ENCODE data around the gene XCR1. TPM values are rescaled to one million over a fixed set of nuclear protein-coding genes. Genes with fewer than 3 reads are reported as not detected.

XCR1 gene
- total and polyA plus RNA-seq, 2 experiments from 2014 or later = 0.27 to 0.30 TPM

DNA sequence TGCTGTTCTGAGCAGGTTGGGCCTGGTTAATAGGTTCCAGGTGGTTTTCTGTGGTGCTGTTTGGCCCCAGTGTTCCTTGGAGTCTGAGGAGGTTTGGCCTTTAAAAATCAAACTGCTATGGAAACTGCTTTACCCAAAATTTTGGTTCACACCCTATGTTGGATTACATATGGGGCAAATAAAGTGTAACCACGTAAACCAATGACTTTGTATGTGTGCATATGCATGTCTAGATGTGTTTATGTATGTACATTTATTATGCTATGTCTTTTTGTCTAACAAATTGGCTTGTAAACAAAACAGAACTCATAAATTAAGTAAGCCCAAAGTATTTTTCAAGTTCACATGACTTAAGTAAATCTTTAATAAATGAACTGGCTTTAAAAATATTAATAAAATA is 8.9 kb upstream of the XCR1 start:
- Histone ChIP-seq H3K27me3 (no peaks in the 10 kb centered on the region), H2AFZ (no peak overlapping the region), H3K36me3 (replicated peaks; ENCODE audit: insufficient read depth, low read depth) (no peaks in the 10 kb centered on the region), H3K79me2 (no peaks in the 10 kb centered on the region), H3K4me1 (ENCODE audit: insufficient read depth) (no peaks in the 10 kb centered on the region), H3K4me3 (no peak overlapping the region), H3K9me2 (replicated peaks; ENCODE audit: insufficient read depth) (no peaks in the 10 kb centered on the region), H4K20me1 (ENCODE audit: insufficient read depth, poor library complexity, severe bottlenecking) (no peaks in the 10 kb centered on the region), H3K9me3 (ENCODE audit: low read depth) (no peaks in the 10 kb centered on the region), H3K27ac (no peak overlapping the region), H3K4me2 (no peak overlapping the region)
- no peak for DNase-seq (ENCODE audit: low spot score)
- 86% methylated on average over 1 of the region's 1 CpG for WGBS (ENCODE audit: low lambda C conversion rate, missing lambda C conversion rate)
- TF ChIP-seq EZH2phosphoT487 (IDR thresholded peaks at IDR 0.05; ENCODE audit: low read depth, severe bottlenecking, unreplicated experiment) (no peak), CTCF (IDR thresholded peaks at IDR 0.05; ENCODE audit: poor library complexity) (no peak), EZH2 (IDR thresholded peaks at IDR 0.05; ENCODE audit: borderline replicate concordance) (no peak)

GRCh38 chr3:46031747-46032146 is 4.5 kb upstream of the XCR1 start:
- Histone ChIP-seq H3K27ac (no peak overlapping the region), H3K4me3 (no peak overlapping the region), H2AFZ (no peak overlapping the region), H3K4me2 (no peak overlapping the region), H3K27me3 (no peaks in the 10 kb centered on the region), H4K20me1 (ENCODE audit: insufficient read depth, poor library complexity, severe bottlenecking) (no peaks in the 10 kb centered on the region), H3K4me1 (ENCODE audit: insufficient read depth) (no peaks in the 10 kb centered on the region), H3K36me3 (replicated peaks; ENCODE audit: insufficient read depth, low read depth) (no peaks in the 10 kb centered on the region), H3K9me3 (ENCODE audit: low read depth) (no peaks in the 10 kb centered on the region), H3K79me2 (no peaks in the 10 kb centered on the region), H3K9me2 (replicated peaks; ENCODE audit: insufficient read depth) (no peaks in the 10 kb centered on the region)
- DNase-seq (ENCODE audit: low spot score) = no peak
- no peak for TF ChIP-seq EZH2phosphoT487 (IDR thresholded peaks at IDR 0.05; ENCODE audit: low read depth, severe bottlenecking, unreplicated experiment)
- TF ChIP-seq EZH2 (IDR thresholded peaks at IDR 0.05; ENCODE audit: borderline replicate concordance) = no peak
- no peak for TF ChIP-seq CTCF (IDR thresholded peaks at IDR 0.05; ENCODE audit: poor library complexity)
- 93% methylated on average over 2 of the region's 2 CpGs for WGBS (ENCODE audit: low lambda C conversion rate, missing lambda C conversion rate)

DNA sequence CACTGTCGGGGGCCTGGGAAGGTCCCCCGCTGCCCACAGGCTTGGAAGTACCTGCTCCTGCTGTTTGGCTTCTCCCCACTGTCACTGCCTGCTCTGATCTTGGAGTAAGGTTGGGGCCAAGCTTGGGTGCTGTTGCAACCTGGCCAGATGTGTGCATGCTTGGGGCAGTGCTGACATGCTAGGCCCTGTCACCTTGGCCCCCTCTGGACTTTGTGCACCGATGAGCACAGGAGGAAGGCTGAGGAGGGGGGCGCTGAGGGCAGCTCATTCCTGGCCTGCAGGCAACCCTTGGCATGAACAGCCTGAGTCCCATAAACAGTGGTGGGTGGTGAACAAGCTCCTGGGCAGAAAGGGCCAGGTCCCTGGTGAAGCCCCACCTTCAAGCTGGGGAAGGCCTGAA is 4.0 kb upstream of the XCR1 start:
- Histone ChIP-seq H3K36me3 (replicated peaks; ENCODE audit: insufficient read depth, low read depth) (no peaks in the 10 kb centered on the region), H3K4me1 (ENCODE audit: insufficient read depth) (no peaks in the 10 kb centered on the region), H3K4me2 (no peak overlapping the region), H3K27ac (no peak overlapping the region), H3K4me3 (no peak overlapping the region), H3K9me2 (replicated peaks; ENCODE audit: insufficient read depth) (no peaks in the 10 kb centered on the region), H4K20me1 (ENCODE audit: insufficient read depth, poor library complexity, severe bottlenecking) (no peaks in the 10 kb centered on the region), H3K9me3 (ENCODE audit: low read depth) (no peaks in the 10 kb centered on the region), H2AFZ (no peak overlapping the region), H3K27me3 (no peaks in the 10 kb centered on the region), H3K79me2 (no peaks in the 10 kb centered on the region)
- TF ChIP-seq EZH2 (IDR thresholded peaks at IDR 0.05; ENCODE audit: borderline replicate concordance) = no peak
- no peak for TF ChIP-seq CTCF (IDR thresholded peaks at IDR 0.05; ENCODE audit: poor library complexity)
- no peak for TF ChIP-seq EZH2phosphoT487 (IDR thresholded peaks at IDR 0.05; ENCODE audit: low read depth, severe bottlenecking, unreplicated experiment)
- no peak for DNase-seq (ENCODE audit: low spot score)
- 81% methylated on average over 4 of the region's 4 CpGs for WGBS (ENCODE audit: low lambda C conversion rate, missing lambda C conversion rate)

GRCh38 chr3:46030626-46031025 is 3.3 kb upstream of the XCR1 start:
- H3K9me2 ChIP-seq (replicated peaks; ENCODE audit: insufficient read depth) = no peaks in the 10 kb centered on the region
- H3K9me3 ChIP-seq (ENCODE audit: low read depth) = no peaks in the 10 kb centered on the region
- H3K27ac ChIP-seq = no peak overlapping the region
- no peak overlapping the region for H3K4me3 ChIP-seq
- no peak overlapping the region for H2AFZ ChIP-seq
- H3K27me3 ChIP-seq = no peaks in the 10 kb centered on the region
- H3K79me2 ChIP-seq = no peaks in the 10 kb centered on the region
- 99% methylated on average over 6 of the region's 6 CpGs for WGBS (ENCODE audit: low lambda C conversion rate, missing lambda C conversion rate)
- no peaks in the 10 kb centered on the region for H3K4me1 ChIP-seq (ENCODE audit: insufficient read depth)
- DNase-seq (ENCODE audit: low spot score) = no peak
- H3K4me2 ChIP-seq = no peak overlapping the region
- H4K20me1 ChIP-seq (ENCODE audit: insufficient read depth, poor library complexity, severe bottlenecking) = no peaks in the 10 kb centered on the region
- TF ChIP-seq EZH2 (IDR thresholded peaks at IDR 0.05; ENCODE audit: borderline replicate concordance) (no peak), EZH2phosphoT487 (IDR thresholded peaks at IDR 0.05; ENCODE audit: low read depth, severe bottlenecking, unreplicated experiment) (no peak), CTCF (IDR thresholded peaks at IDR 0.05; ENCODE audit: poor library complexity) (no peak)
- H3K36me3 ChIP-seq (replicated peaks; ENCODE audit: insufficient read depth, low read depth) = no peaks in the 10 kb centered on the region
